Measurements from ENCODE around the gene MTIF3.

The MTIF3 gene

GRCh38 chr13:27455331-27455855 is 5.0 kb upstream of the MTIF3 start:
- no peak for DNase-seq (ENCODE audit: low read depth)

DNA sequence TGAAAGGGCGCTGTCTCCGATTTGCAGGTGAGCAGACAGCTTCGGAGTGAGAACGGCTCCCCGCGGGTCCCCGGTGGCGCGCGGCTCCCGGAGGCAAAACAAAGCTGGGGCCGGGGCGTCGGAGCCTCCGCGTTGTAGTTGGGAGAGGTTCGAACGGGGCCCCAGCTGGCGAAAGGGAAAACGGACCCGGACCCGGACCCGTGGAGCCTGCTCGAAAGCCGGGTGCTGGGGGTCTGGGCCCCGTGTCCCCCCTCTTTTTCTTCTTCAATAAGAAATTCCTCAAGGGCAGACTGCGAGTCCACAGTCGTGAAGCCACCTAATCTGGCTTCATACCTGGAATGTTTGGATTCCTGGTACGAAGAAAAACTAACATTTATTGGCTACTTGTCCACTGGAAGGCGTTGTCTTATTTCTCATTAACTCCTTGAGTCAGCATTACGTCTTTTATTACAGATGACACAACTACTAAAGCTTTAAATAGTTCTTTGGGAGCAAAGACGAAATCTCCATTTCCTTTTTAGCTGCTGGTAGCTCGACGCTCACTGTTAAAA is 632 bp upstream of the MTIF3 start:
- DNase-seq (ENCODE audit: low read depth): no peak

- no peak for DNase-seq (ENCODE audit: low read depth)
Measured at GRCh38 chr13:27449081-27449603, 1.2 kb downstream of the MTIF3 start.

DNA sequence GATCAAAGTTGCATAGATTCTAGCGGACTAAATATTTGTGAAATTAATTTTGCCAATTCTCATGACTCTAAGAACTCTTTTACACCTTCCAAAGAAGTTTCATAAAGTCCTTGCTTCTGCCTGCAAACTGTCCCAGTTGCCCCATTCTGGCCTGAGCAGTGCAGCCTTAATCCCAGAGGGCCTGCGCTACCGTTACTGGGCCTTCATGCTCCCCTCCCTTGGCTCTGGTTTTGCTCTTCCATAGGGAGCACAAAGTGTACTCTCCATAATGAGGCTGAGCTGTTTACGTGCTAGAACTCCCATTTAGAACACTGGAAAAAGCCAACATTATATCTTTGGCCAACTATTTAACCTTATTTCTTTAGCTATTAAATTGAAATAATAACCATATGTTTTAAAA is 2.1 kb downstream of the MTIF3 start:
- DNase-seq (ENCODE audit: low read depth): no peak

GRCh38 chr13:27446986-27447583 is 3.3 kb downstream of the MTIF3 start:
- no peak for DNase-seq (ENCODE audit: low read depth)

DNA sequence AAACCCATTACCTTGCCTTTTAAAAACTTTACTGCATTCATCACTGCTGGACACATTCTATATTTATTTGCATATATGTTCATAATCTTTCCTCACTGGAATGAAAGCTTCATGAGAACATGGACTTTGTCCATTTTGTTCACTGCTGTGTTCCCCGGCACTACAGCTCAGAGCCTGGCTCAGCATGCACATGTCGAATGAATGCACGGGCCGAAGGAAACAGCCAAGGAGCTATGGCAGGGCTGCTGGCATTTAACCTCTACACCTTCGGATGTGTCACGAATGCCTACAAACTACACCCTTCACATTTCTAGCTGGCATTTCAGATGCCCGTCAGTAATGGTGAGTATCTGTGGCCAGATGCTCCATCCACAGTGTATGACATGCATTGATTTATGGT is 7.6 kb downstream of the MTIF3 start:
- no peak for DNase-seq (ENCODE audit: low read depth)

GRCh38 chr13:27442071-27442647 is 8.2 kb downstream of the MTIF3 start:
- no peak for DNase-seq (ENCODE audit: low read depth)

GRCh38 chr13:27440408-27440807 is 10.0 kb downstream of the MTIF3 start:
- DNase-seq (ENCODE audit: low read depth): no peak

GRCh38 chr13:27437126-27437525 is 13.2 kb downstream of the MTIF3 start:
- no peak for DNase-seq (ENCODE audit: low read depth)

DNA sequence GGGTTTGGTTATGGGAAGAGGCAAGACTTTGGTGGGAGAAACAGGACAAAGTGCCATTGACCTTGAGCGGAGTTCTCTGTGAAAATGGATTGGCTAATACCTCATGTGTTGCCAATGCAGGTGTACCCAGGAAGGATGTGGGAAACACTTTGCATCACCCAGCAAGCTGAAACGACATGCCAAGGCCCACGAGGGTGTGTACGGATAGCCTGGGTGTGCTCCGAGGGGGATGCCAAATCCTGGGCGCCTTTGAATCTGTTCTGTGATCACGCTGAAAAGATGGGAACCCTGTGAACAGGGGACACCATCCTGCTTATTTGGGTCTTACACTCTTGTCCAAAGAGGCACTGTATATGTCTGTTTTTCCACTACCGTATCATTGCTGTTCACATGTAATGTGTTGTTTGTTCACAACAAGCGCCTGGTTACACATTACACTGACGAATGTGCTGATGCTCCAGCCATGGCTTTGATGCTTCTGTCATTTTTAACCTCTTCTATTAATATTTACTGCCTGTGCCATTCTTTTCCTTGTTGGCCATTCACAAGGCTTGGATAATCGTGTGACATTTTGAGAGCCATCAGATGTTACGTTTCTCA is 17.7 kb downstream of the MTIF3 start:
- no peak for DNase-seq (ENCODE audit: low read depth)

DNA sequence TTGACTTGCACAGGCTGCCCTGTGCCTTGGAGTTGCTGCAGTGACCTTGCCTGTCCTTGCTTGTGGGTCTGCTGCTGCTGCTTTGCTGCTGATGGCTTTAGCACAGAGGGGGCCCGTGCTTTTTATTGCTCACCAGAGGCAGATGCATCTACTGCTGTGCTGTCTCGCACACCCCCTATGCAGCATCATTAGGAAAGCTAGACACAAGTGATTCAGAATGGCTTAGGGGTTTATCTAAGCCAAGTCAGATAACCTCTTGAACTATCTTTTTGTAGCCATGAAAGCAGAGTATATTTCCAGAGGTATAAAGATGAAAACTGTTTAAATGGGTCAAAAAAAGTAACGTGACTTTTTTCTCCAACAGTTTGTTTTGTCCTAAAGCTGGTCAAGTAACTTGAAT is 18.2 kb downstream of the MTIF3 start:
- no peak for DNase-seq (ENCODE audit: low read depth)

- no peak for DNase-seq (ENCODE audit: low read depth)
Measured at GRCh38 chr13:27428160-27428559, 22.2 kb downstream of the MTIF3 start.

DNA sequence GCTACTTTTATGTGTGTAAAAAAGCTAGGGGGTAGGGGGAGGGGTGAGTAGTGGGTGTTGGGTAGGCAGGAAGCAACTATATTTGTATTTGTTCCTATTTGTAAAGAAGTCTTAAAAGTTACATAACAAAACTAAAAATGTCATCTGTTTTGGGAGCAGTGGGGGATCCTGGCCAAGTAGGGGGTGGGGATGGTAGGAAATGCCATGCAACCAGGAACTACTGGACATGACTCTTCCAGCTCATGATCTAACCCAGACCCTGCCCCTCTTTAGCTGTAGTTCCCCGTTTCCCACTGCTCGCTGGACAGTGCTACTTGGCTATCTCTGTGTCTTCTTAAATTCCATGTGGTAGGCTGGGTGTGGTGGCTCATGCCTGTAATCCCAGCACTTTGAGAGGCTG is 22.7 kb downstream of the MTIF3 start:
- no peak for DNase-seq (ENCODE audit: low read depth)

DNA sequence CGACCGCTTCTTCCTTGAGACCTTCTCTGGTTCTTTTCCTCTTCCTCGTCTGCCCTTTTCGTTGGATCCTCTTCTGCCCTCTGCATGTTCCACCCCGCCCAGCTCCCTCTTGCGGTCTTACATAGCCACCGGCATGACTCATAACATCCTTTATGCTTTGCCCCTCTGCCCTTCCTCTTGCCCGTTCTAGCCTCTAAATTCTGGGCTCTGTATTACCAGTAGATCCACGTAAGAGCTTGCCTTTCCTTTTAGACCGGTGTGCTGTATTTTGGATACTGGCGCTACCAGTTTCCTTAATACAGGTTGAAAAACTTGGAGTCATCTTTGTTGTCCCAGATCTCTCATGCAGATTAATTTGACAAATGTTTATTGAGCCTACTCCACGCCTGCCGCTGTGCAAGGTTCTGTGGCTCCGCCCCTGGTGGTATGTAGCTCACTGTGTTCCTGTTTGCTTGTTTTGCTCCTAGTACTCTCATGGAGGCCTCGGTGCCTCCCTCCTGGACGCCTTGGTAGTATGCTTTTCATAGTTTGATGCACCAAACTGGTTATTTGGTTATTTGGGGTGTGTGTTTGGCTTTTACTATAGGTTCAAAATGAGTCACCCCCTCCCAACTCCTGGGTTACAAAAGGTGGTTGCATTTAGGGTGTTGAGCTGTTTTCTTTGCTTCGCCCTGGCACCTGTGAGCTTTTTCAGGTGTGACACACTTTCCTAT is 24.3 kb downstream of the MTIF3 start:
- peak; percentile 54 for DNase-seq (ENCODE audit: low read depth)

- DNase-seq (ENCODE audit: low read depth): no peak
Measured at GRCh38 chr13:27425158-27425917, 25.0 kb downstream of the MTIF3 start.

DNA sequence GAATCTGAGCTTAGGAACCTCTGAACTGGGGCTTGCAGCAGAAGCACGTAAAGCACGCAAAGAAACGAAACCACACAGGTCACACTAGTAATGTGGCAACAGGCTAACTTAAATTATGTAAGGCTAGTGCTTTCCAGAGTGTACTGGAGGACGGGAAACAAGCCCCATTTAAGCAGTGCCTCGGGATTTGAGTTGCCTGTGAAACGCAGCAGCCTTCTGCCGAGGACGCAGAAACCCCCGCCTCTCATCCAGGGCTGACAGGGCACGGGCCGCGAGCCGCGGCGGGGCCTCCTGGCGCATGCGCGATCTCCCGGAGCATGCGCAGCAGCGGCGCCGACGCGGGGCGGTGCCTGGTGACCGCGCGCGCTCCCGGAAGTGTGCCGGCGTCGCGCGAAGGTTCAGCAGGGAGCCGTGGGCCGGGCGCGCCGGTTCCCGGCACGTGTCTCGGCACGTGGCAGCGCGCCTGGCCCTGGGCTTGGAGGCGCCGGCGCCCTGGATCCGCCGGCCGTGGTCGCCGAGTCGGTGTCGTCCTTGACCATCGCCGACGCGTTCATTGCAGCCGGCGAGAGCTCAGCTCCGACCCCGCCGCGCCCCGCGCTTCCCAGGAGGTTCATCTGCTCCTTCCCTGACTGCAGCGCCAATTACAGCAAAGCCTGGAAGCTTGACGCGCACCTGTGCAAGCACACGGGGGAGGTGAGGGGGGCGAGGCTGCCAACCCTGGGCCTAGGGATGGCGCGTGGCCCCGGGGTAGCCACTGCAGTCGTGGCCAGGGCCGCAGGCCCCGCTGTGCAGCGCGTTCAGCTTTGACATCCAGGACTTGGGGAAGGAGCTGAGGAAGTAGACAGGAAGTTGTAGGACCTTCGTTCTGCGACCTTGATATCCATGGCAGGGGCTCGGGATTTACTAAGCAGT is 25.9 kb downstream of the MTIF3 start, which contains the start of gene GTF3A:
Gene GTF3A, plus strand, starts transcription at position 374 of the 912 bp plus-strand sequence.
- DNase-seq (ENCODE audit: low read depth): peak; percentile 33

DNA sequence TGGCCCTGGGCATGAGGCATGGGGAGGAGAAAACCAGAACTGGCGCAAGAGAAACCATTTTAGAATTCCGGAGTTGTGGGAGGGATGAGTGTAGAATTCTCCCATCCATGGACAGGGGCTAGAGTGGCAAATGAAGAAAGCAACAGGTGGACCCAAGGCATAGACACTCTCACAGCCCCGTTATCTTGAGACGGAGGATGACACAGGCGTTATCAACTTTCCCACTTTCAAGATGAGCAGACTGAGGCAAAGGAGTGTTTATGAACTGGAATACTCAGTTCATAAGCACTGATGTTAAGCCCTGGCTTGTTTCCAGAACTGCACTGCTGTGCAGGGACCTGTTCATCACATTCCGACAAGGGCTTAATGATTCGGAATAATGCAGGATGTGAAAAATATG is 27.0 kb downstream of the MTIF3 start:
- DNase-seq (ENCODE audit: low read depth): no peak

GRCh38 chr13:27421101-27421871 is 29.1 kb downstream of the MTIF3 start:
- DNase-seq (ENCODE audit: low read depth): no peak

- DNase-seq (ENCODE audit: low read depth): no peak
Measured at GRCh38 chr13:27419328-27419727, 31.0 kb downstream of the MTIF3 start.

DNA sequence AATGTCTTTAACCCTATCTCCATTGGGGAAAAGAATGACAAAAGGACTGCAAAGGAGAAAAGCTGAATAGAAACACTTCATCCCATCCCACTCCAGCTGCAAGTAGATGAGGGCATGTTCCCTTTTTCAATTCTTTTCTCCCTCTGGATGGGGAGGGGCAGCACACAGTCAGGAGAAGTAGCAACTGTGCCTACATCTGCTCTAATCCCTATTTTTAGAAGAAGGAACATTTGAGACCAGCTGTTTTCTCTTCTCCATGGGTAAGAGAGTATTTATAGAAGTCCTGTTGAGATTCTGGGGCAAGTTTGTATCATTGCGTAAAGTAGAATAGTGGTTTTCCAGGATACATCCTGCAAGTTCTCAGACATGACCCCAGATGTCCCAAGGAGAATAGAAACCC is 35.2 kb downstream of the MTIF3 start:
- no peak for DNase-seq (ENCODE audit: low read depth)
